PFSK-1 (cell line): ENCODE results near the gene GMPS.

Source experiments
- FOXP2 ChIP-seq: optimal IDR thresholded peaks from 2 replicates; pipeline ENCODE3; 2011; ENCODE audit warnings: borderline replicate concordance, control low read depth, inconsistent platforms; ENCODE audit not compliant: insufficient read depth; ENCODE audit errors: extremely low read length, extremely low read depth
- POLR2AphosphoS5 ChIP-seq: IDR thresholded peaks from 2 replicates; pipeline ENCODE4 v1.6.1; 2012; ENCODE audit warnings: low read depth, mild to moderate bottlenecking, control low read depth, low read length, moderate library complexity
- REST ChIP-seq, 2 experiments: IDR thresholded peaks; 2 replicates each; pipeline versions ENCODE4 v1.6.1 to v1.8.0; 2011 to 2012; ENCODE audit warnings: low read depth in 2 of 2, low read length in 2 of 2, control low read depth in 1 of 2, inconsistent platforms in 1 of 2, mild to moderate bottlenecking in 1 of 2, moderate library complexity in 1 of 2; ENCODE audit not compliant: insufficient read depth in 1 of 2
- SIN3A ChIP-seq: IDR thresholded peaks from 2 replicates; pipeline ENCODE4 v1.6.1; 2012; ENCODE audit warnings: mild to moderate bottlenecking, low read length, moderate library complexity, borderline replicate concordance; ENCODE audit not compliant: insufficient read depth
- TAF1 ChIP-seq: IDR thresholded peaks from 2 replicates; pipeline ENCODE4 v1.6.1; 2012; ENCODE audit warnings: low read length, control low read depth, borderline replicate concordance; ENCODE audit not compliant: insufficient read depth

GMPS gene

GRCh38 chr3:155983834-155984474 is 113.5 kb downstream of the GMPS start:
- TF ChIP-seq SIN3A = no peak
- no peak for TF ChIP-seq POLR2AphosphoS5
- TF ChIP-seq FOXP2 = no peak
- no peak for TF ChIP-seq REST (IDR thresholded peaks at IDR 0.05; ENCODE audit: insufficient read depth in 1 of 2, low read depth in 2 of 2, low read length in 2 of 2)

- TF ChIP-seq POLR2AphosphoS5 (no peak), REST (IDR thresholded peaks at IDR 0.05; ENCODE audit: insufficient read depth in 1 of 2, low read depth in 2 of 2, low read length in 2 of 2) (no peak), TAF1 (no peak), FOXP2 (no peak), SIN3A (no peak)
Observed at GRCh38 chr3:155984791-155985417, 114.5 kb downstream of the GMPS start.

- TF ChIP-seq FOXP2 = no peak
- no peak for TF ChIP-seq REST (IDR thresholded peaks at IDR 0.05; ENCODE audit: insufficient read depth in 1 of 2, low read depth in 2 of 2, low read length in 2 of 2)
- TF ChIP-seq SIN3A = no peak
- no peak for TF ChIP-seq TAF1
- TF ChIP-seq POLR2AphosphoS5 = no peak
Observed at GRCh38 chr3:155989536-155989935, 119.1 kb downstream of the GMPS start.

GRCh38 chr3:155991212-155991611 is 120.8 kb downstream of the GMPS start:
- no peak for TF ChIP-seq REST (IDR thresholded peaks at IDR 0.05; ENCODE audit: insufficient read depth in 1 of 2, low read depth in 2 of 2, low read length in 2 of 2)
- no peak for TF ChIP-seq SIN3A
- TF ChIP-seq POLR2AphosphoS5 = no peak
- no peak for TF ChIP-seq TAF1
- no peak for TF ChIP-seq FOXP2

- no peak for TF ChIP-seq SIN3A
Observed at GRCh38 chr3:155991847-155992246, 121.4 kb downstream of the GMPS start.
